GM12892 (cell line): ENCODE results near the gene TNFAIP8L1.

Experiments used
- POLR2A ChIP-seq: IDR thresholded peaks from 2 replicates; pipeline ENCODE4 v1.6.1; 2011; ENCODE audit warnings: low read depth, low read length, control low read depth
- POLR2AphosphoS5 ChIP-seq: IDR thresholded peaks from 2 replicates; pipeline ENCODE4 v1.6.1; 2011; ENCODE audit warnings: low read depth, low read length, control low read depth

DNA sequence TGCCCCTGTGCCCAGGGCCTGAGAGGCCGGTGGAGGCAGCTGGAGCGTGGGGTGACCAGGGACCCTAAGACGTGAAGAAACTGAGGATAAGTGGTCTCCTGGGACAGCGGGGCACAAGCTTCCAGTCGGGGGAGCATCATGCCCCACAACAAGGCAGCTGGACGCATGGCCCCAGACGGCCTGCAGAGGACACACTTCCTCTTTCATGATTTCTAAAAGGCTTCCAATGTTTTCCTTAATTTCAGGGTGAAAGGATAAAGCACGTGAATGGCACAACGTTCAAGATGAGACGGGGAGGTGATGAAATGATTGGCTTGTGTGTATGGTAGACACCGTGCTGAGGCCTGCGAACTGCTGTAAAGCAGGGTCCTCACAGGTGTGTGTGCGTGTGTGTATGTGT is 51.0 kb downstream of the TNFAIP8L1 start:
- no peak for TF ChIP-seq POLR2AphosphoS5
- no peak for TF ChIP-seq POLR2A
